ENCODE results near the gene RABEP2.
"Not testable (repeated sequence)": the region's sequence is repeated elsewhere in the genome, so short reads cannot be mapped to it uniquely, and the experiment has no call there.

Gene RABEP2

DNA sequence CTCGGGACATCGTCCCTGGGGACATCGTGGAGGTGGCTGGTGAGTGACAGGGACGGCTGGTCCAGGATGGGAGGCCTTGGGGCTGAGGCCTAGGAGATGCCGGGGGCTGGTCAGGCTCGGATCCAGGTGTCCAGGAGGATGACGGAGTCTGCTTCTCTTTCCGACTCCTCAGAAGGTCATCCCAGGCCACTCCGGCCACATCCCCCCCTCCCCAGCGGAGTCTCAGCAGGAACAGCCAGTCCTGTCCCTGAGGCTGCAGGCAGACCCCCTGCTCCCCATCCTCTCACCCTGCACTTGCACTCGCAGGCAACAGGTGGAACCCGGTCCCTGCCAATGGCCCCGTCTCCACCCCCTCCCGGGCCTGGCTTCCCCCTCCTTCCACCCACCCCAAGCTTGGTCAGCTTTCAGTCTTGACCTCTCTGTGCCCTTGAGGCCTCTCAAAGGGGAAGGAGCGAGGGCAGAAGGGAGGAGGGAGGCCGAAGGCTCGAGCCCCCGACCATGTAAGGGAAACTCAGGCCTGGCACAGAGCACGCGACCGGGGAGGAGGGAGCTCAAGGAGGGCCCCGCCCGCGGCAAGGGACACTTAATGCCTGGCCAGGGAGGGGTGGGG lies 42.4 kb downstream of the RABEP2 start:
- Mint-ChIP-seq H3K4me3 (no peak overlapping the region), H3K4me1 (ENCODE audit: low read depth) (peaks cover 24% of the 10 kb centered on the region), H3K9me3 (no peaks in the 10 kb centered on the region), H3K27ac (no peak overlapping the region), H3K36me3 (ENCODE audit: low read depth) (peaks cover 5% of the 10 kb centered on the region), H3K27me3 (peaks cover 12% of the 10 kb centered on the region)
- DNase-seq = no peak

DNA sequence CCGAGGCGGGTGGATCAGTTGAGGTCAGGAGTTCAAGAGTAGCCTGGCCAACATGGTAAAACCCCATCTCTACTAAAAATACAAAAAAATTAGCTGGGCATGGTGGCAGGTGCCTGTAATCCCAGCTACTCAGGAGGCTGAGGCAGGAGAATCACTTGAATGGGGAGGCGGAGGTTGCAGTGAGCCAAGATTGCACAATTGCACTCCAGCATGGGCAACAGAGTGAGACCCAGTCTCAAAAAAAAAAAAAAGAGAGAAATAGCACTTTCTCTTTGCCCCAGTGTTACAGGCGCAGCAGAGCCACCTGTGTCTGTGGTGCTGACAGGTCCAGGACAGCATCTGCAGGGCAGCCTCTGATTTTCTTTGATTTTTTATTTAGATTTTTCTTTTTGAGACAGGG lies 43.5 kb downstream of the RABEP2 start:
- not testable (repeated sequence) for H3K9me3 Mint-ChIP-seq; DNase-seq; H3K36me3 Mint-ChIP-seq (ENCODE audit: low read depth); H3K27ac Mint-ChIP-seq; H3K4me3 Mint-ChIP-seq
- peaks cover 24% of the 10 kb centered on the region for H3K4me1 Mint-ChIP-seq (ENCODE audit: low read depth)
- H3K27me3 Mint-ChIP-seq = peaks cover 12% of the 10 kb centered on the region

DNA sequence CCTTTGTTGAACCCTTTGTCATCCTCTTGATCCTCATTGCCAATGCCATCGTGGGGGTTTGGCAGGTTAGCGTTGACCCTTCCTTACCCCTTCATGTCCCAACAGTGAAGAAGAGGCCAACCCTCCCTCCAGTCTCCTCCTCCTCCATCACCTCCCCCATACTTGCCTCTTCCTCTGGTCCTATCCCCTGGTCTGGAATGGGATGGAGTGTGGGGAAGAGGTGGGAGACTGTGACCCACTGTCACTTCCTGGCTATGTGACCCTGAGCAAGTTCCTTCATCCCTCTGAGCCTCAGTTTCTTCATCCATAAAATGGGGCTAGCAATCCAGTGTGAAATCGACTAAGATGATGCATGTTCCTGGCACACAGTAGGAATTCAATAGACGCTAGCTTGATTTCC lies 44.1 kb downstream of the RABEP2 start:
- no peaks in the 10 kb centered on the region for H3K9me3 Mint-ChIP-seq
- H3K36me3 Mint-ChIP-seq (ENCODE audit: low read depth) = peaks cover 5% of the 10 kb centered on the region
- peaks cover 12% of the 10 kb centered on the region for H3K27me3 Mint-ChIP-seq
- H3K27ac Mint-ChIP-seq = no peak overlapping the region
- DNase-seq = no peak
- H3K4me3 Mint-ChIP-seq = peak overlapping the region; percentile 34
- H3K4me1 Mint-ChIP-seq (ENCODE audit: low read depth) = peaks cover 24% of the 10 kb centered on the region

DNA sequence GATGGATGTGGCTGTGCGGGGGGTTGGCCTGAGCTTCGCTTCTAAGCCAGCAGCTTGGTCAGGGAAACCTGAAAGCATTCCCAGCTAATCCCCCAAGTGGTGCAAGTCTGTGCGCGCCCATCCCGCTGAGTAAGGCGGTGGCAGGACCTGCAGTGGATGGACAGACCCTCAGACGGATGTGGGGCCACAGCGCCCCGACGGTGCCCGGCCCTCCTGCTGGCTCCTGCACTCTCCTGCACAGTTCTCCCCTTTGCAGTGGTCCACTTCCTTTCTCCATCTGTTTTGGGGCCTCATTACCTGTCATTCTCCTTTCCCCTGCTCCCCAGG lies 44.5 kb downstream of the RABEP2 start:
- Mint-ChIP-seq H3K4me3 (no peak overlapping the region), H3K9me3 (no peaks in the 10 kb centered on the region), H3K27ac (no peak overlapping the region), H3K36me3 (ENCODE audit: low read depth) (peaks cover 5% of the 10 kb centered on the region), H3K4me1 (ENCODE audit: low read depth) (peaks cover 24% of the 10 kb centered on the region), H3K27me3 (peaks cover 12% of the 10 kb centered on the region)
- no peak for DNase-seq

DNA sequence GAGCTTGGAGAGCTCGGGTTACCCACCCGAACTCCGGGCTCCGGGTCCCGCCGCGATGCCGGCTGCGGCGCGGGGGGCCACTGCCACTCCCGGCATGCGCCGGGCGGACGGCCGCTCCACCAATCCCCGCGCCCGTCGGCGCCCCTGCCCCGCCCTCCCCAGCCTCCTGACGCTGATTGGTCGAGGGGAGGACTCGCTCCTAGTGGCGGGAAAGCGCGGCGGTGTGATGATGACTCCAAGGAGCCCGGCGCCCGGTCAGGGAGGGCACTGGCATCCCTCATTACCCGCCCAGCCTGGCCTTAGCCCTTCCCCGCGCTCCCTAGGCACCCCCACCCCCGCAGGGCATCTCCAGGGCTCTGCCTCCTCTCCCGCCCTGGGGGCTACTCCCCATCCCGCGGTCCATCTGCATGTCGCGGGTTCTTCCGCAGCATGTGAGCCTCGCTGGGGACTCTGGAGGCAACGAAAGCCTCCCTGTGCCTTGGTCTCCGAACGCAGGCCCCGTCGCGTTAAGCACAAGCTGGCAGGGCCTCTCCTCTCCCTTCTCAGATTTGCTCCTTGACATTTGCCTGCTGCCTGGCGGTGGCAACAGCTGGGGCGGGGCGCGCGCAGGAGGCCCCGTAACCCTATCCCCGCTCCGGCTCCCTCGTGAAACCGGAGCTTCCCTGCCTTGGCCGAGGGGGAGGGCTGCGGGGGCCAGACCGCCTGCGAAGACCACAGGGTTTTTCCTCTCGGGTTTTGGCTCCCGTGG lies 45.0 kb downstream of the RABEP2 start:
- peaks cover 24% of the 10 kb centered on the region for H3K4me1 Mint-ChIP-seq (ENCODE audit: low read depth)
- H3K9me3 Mint-ChIP-seq = no peaks in the 10 kb centered on the region
- H3K27ac Mint-ChIP-seq = peak overlapping the region; percentile 47
- H3K36me3 Mint-ChIP-seq (ENCODE audit: low read depth) = peaks cover 8% of the 10 kb centered on the region
- DNase-seq = peak; percentile 95
- H3K27me3 Mint-ChIP-seq = peaks cover 12% of the 10 kb centered on the region
- H3K4me3 Mint-ChIP-seq = peak overlapping the region; percentile 91

DNA sequence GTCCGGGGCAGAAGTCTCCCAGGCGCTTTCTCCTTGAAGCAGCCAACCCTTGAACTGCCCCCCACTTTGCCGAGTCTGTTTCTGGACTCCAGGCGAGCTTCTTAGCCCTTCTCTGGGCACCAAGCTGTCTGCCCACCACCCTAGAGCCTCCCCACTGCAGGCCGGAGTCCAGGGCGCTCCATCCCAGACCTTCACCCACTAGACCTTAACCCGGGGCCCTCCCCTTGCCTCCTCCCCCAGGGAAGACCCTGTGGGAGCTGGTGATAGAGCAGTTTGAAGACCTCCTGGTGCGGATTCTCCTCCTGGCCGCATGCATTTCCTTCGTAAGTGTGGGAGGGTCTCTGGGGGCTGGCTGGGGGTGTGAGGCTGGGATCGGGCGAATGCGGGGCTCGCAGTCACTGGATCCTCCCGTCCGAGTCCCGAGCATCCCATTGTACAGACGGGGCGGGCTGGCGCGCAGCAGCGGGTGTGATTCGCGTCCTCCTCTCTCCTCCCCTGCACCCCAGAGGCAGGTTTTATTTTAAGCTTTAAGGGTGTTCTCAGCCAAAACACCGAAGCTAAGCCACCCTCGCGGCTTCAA lies 45.7 kb downstream of the RABEP2 start:
- peak overlapping the region; percentile 87 for H3K27ac Mint-ChIP-seq
- no peak for DNase-seq
- H3K4me1 Mint-ChIP-seq (ENCODE audit: low read depth) = peaks cover 24% of the 10 kb centered on the region
- peaks cover 12% of the 10 kb centered on the region for H3K27me3 Mint-ChIP-seq
- H3K9me3 Mint-ChIP-seq = no peaks in the 10 kb centered on the region
- peak overlapping the region; percentile 91 for H3K4me3 Mint-ChIP-seq
- H3K36me3 Mint-ChIP-seq (ENCODE audit: low read depth) = peaks cover 11% of the 10 kb centered on the region

DNA sequence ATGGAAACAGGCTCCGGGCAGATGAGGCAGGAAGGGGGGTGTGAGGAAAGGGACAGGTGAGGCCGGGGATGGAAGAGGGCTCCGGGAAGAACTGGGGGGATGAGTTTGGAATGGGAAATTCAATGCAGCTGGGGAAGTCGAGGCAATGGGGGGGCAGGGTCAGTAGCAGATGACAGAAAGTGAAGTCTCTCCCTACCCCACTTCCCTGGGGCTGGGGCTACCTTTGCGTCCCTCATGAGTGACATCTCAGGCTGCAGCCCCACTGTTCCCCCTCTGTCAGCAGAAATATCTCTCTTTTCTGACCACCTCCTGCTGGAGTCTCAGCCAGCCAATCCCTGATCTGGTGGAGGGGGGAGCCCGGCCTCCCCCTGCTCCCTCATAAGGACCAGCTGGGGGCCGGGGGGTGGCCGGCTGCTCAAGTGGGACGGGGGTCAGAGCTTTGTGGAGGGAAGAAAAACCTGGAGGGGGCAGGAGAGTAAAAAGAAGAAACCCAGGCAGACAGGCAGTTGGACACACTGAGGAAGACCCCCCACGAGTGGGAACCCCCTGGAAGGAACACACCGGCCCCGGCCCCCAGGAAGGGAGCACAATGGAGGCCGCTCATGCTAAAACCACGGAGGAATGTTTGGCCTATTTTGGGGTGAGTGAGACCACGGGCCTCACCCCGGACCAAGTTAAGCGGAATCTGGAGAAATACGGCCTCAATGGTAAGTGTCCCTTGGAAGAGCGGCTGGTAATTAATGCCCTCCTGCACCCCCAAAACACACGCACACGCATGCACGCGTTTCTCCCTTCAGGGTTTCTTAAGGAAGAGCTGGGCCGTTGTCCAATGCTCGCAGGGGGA lies 46.7 kb downstream of the RABEP2 start, which contains the start of gene ATP2A1:
TSS of gene ATP2A1 (plus strand) at position 406 of the 844 bp plus-strand sequence. CDS start at position 590, 184 bp downstream.
- peak within 1 kb of the TSS; percentile 87 for H3K27ac Mint-ChIP-seq
- H3K36me3 Mint-ChIP-seq (ENCODE audit: low read depth) = peaks cover 21% of the 10 kb centered on the region
- peak within 1 kb of the TSS; percentile 91 for H3K4me3 Mint-ChIP-seq

DNA sequence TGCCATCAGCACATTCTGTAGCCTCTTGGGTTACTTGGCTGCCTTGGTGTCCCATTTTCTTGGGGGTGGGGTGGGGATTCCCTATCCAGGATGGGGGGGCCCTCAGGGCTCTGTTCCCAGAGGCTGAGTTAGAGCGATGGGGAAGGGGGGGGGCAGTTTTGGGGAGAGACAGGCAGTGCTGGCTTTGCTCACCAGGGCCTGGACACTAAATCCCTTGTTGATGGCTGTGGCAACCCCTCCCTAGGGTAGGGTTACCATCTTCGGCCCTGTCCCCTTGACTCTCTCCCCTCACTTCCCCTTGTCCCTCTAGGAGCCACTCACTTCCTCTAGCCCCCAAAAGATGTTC lies 47.4 kb downstream of the RABEP2 start:
- Mint-ChIP-seq H3K36me3 (ENCODE audit: low read depth) (peaks cover 28% of the 10 kb centered on the region), H3K4me1 (ENCODE audit: low read depth) (peaks cover 24% of the 10 kb centered on the region), H3K27me3 (peaks cover 12% of the 10 kb centered on the region), H3K4me3 (no peak overlapping the region), H3K9me3 (no peaks in the 10 kb centered on the region), H3K27ac (no peak overlapping the region)
- DNase-seq = no peak

More for the DNA sequence above, 46.7 kb downstream of the RABEP2 start, which contains the start of gene ATP2A1:
- Mint-ChIP-seq H3K27me3 (peaks cover 12% of the 10 kb centered on the region), H3K9me3 (no peaks in the 10 kb centered on the region), H3K4me1 (ENCODE audit: low read depth) (peaks cover 24% of the 10 kb centered on the region)
- DNase-seq = no peak

DNA sequence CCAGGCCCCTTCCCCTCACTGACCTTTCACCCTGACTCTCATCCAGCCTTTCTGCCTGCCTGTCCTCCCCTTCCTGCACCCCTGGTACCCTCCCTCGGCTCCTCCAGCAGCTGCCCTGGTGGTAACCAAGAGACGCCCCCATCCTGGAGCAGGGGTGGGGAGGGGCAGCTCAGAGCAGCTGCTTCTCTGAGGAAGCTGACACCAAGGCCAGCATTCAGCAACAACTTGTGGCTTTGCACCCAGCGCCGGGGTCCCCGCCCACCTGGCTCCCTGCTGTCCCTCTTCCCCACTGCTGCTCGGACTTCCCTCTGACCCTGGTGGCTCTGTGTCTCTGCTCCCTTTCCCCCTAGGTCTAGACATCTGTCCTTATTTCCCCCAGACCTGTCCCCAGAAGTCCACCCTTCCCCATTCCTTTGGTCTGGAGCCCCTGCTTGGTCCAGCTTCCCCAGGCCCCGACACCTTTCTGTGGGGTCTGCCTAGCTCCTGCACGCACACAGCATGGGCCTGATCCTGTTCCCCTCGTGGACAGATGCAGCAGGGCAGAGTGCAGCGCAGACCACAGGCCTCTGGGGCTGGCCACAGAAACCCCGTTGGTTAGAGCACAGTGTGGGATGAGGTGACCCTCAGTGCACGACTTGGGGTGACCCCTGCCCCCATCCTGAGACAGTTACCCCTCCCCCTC lies 47.9 kb downstream of the RABEP2 start:
- Mint-ChIP-seq H3K4me1 (ENCODE audit: low read depth) (peaks cover 24% of the 10 kb centered on the region), H3K36me3 (ENCODE audit: low read depth) (peaks cover 33% of the 10 kb centered on the region), H3K9me3 (no peaks in the 10 kb centered on the region), H3K4me3 (no peak overlapping the region), H3K27me3 (peaks cover 10% of the 10 kb centered on the region), H3K27ac (peak overlapping the region; percentile 47)
- no peak for DNase-seq

DNA sequence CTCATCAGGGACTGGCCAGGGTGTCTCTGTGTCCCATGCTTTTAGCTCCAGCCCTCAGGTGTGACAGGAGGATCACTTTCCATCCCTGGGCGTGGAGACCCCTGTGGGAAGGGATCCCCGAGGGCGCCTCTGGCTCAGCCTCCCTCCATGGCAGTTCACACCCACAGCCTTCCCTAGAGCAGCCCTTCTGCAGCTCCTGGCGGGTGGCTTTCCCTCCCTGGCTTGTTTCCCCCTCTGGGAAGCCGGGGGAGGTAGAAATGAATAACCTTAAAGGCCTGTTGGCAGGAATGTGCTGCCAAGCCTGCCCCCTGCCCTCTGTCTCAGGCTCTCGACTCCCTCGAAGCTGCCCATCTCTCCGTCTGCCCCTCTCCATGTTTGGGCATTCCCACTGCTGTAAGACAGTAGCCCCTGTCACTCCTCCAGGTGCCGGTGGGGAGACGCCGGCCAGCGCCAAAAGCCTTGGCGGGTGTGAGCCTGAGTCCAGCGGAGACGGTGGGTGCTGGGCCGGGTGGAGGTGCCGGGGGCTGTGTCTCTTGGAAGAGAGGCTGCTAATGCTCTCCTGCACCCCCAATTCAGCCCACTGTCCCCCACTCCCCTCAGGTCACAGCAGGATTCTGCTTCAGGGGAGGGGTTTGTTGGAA lies 48.9 kb downstream of the RABEP2 start:
- no peak for DNase-seq
- Mint-ChIP-seq H3K27ac (no peak overlapping the region), H3K27me3 (peaks cover 7% of the 10 kb centered on the region), H3K4me3 (no peak overlapping the region), H3K4me1 (ENCODE audit: low read depth) (peaks cover 22% of the 10 kb centered on the region), H3K9me3 (no peaks in the 10 kb centered on the region), H3K36me3 (ENCODE audit: low read depth) (peaks cover 43% of the 10 kb centered on the region)

DNA sequence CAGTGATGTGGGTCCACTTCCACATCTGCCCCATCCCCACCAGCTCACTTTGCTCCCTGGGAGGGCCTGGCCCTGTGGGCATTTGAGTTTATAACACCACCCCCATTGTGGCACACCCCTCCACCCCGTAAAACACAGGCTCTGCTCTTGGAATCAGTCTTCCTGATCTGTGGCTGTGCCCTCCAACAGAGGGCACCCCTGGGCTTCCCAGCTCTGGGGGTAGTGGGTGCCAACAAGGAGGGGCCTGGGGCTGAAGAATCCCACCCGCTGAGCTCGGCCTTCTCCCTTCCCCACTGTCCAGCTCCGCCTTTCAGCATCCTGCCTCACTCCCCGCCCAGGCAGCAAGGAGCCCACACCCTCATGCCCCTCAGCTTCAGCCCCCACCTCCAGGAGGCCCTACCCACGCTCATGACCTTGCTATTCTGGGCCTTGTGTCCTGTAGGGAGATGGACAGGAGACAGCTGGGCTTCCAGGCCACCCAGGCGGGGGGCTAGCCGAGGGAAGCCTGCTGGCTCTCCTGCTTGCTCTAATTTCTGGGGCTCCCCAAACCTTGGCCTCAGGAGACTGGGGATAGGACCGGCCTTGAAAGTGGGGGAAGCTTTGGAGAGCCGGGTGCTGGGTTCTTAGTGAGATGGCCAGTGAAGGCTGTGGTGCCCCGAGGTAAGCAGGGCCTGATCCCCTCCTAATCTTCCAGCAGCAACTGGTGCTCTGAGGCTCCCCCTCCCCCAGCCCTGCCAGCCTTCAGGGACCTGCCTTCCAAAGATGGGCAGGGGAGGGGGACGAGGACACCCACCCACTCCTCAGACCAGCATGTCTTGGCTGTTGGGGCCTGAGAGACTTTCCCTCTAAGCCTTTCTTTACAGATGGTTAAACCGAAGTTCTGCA lies 49.7 kb downstream of the RABEP2 start:
- no peak overlapping the region for H3K4me3 Mint-ChIP-seq
- H3K27me3 Mint-ChIP-seq = no peaks in the 10 kb centered on the region
- peaks cover 49% of the 10 kb centered on the region for H3K36me3 Mint-ChIP-seq (ENCODE audit: low read depth)
- H3K9me3 Mint-ChIP-seq = no peaks in the 10 kb centered on the region
- peaks cover 18% of the 10 kb centered on the region for H3K4me1 Mint-ChIP-seq (ENCODE audit: low read depth)
- DNase-seq = no peak
- H3K27ac Mint-ChIP-seq = peak overlapping the region; percentile 18

DNA sequence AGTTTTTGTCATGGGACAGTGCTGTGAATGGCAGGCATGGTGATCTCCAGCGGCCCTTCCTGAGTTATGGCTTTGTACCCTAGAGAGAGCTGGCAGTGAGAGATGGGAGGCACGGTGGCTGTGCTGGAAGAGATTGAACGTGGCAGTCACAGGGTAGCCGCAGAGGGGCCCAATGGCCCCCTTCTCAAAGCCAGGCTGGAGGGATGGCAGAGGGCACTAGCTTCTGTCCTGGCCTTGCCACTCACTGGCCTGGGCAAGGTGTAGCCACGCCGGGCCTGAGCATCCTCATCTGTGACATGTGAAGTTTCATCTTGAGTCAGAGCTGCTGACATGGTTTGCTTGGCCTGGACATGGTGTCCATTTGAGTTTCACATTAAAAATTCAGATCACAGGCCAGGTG lies 50.6 kb downstream of the RABEP2 start:
- H3K27ac Mint-ChIP-seq = no peak overlapping the region
- DNase-seq = no peak
- peaks cover 58% of the 10 kb centered on the region for H3K36me3 Mint-ChIP-seq (ENCODE audit: low read depth)
- H3K4me1 Mint-ChIP-seq (ENCODE audit: low read depth) = peaks cover 12% of the 10 kb centered on the region
- no peaks in the 10 kb centered on the region for H3K9me3 Mint-ChIP-seq
- H3K4me3 Mint-ChIP-seq = no peak overlapping the region
- H3K27me3 Mint-ChIP-seq = no peaks in the 10 kb centered on the region

DNA sequence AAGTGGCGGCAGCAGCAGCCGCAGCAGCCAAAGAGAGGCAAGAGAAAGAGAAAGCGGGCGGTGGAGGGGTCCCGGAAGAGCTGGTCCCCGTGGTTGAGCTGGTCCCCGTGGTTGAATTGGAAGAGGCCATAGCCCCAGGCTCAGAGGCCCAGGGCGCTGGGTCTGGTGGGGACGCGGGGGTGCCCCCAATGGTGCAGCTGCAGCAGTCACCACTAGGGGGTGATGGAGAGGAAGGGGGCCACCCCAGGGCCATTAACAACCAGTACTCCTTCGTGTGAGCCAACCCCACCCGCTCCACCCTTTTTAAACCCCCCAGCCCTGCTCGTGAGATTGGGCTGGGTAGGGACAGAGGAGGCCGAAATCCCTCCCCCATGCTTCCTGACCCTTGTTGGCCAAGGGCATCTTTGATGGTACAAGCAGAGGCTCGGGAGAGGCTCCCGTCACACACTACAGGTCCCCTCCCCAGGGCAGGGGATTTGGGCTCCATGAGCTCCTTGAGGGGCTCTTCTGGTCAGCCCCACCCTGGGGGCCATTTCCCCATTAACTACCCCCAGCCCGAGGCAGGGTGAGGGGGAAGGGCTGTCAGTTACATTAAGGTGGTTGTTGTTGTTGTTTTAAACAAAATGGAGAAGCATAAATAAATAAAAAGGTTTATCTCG lies 51.4 kb downstream of the RABEP2 start:
- H3K4me1 Mint-ChIP-seq (ENCODE audit: low read depth) = peaks cover 6% of the 10 kb centered on the region
- H3K27ac Mint-ChIP-seq = no peak overlapping the region
- H3K4me3 Mint-ChIP-seq = no peak overlapping the region
- peaks cover 62% of the 10 kb centered on the region for H3K36me3 Mint-ChIP-seq (ENCODE audit: low read depth)
- H3K27me3 Mint-ChIP-seq = no peaks in the 10 kb centered on the region
- peak; percentile 76 for DNase-seq
- no peaks in the 10 kb centered on the region for H3K9me3 Mint-ChIP-seq

Data from activated T-cell treated with anti-CD3 and anti-CD28 coated beads, Interleukin-2, amount 50 U/mL, for 24 hours (primary cell).